DND-41 (cell line): Measurements from ENCODE around the gene DDX31.

Source experiments
- ATAC-seq: fragments of 200-7000 bp; cut with Tn5 transposase; 3 replicates; pipeline ENCODE4 v1.9.1; 2021; ENCODE audit warnings: low read depth; ENCODE audit not compliant: insufficient read depth
- DNase-seq: peaks from one replicate; pipeline ENCODE4 v3.0.0-alpha.2; 2020
- H2AFZ ChIP-seq: 2 replicates; pipeline ENCODE4 v1.6.0; 2012; ENCODE audit warnings: low read depth, low read length
- H3K27ac ChIP-seq: 2 replicates; pipeline ENCODE4 v1.5.1; 2012; ENCODE audit warnings: low read length, inconsistent platforms
- H3K27me3 ChIP-seq: fragments of 200-600 bp; sonication (generic); 2 replicates; pipeline ENCODE4 v1.6.0; 2012; ENCODE audit warnings: low read length, mild to moderate bottlenecking, inconsistent platforms; ENCODE audit not compliant: insufficient read depth, poor library complexity
- H3K36me3 ChIP-seq: 2 replicates; pipeline ENCODE4 v1.5.1; 2012; ENCODE audit warnings: low read length, inconsistent platforms; ENCODE audit not compliant: insufficient read depth
- H3K4me1 ChIP-seq: 2 replicates; pipeline ENCODE4 v1.5.1; 2012; ENCODE audit warnings: mild to moderate bottlenecking, low read length; ENCODE audit not compliant: insufficient read depth
- H3K4me2 ChIP-seq: 2 replicates; pipeline ENCODE4 v1.6.0; 2012; ENCODE audit warnings: mild to moderate bottlenecking, moderate library complexity, low read length, inconsistent platforms; ENCODE audit not compliant: insufficient read depth
- H3K4me3 ChIP-seq, 2 experiments: fragments of 200-600 bp in 1 of 2; shearing (Covaris generic) in 1 of 2; 2 replicates each; pipeline ENCODE4 v1.5.1; 2012 to 2016; ENCODE audit warnings: inconsistent platforms in 2 of 2, low read length in 2 of 2, mild to moderate bottlenecking in 2 of 2, low read depth in 1 of 2, moderate library complexity in 1 of 2
- H3K79me2 ChIP-seq: 2 replicates; pipeline ENCODE4 v1.6.0; 2012; ENCODE audit warnings: low read length, inconsistent platforms; ENCODE audit not compliant: insufficient read depth
- H3K9ac ChIP-seq: 2 replicates; pipeline ENCODE4 v1.6.0; 2012; ENCODE audit warnings: low read depth, mild to moderate bottlenecking, inconsistent platforms, low read length, moderate library complexity
- H3K9me3 ChIP-seq: 2 replicates; pipeline ENCODE4 v1.5.1; 2012; ENCODE audit warnings: low read length, moderate library complexity, mild to moderate bottlenecking, inconsistent platforms; ENCODE audit not compliant: insufficient read depth, severe bottlenecking
- H4K20me1 ChIP-seq: 2 replicates; pipeline ENCODE4 v1.6.0; 2012; ENCODE audit warnings: low read length; ENCODE audit not compliant: insufficient read depth
- EZH2 ChIP-seq: IDR thresholded peaks from 3 replicates; pipeline ENCODE4 v1.6.1; 2012; ENCODE audit warnings: borderline replicate concordance, low read depth, mild to moderate bottlenecking, moderate library complexity, low read length, inconsistent platforms; ENCODE audit not compliant: severe bottlenecking
- TF ChIP-seq, protein P1 (sequence below): IDR thresholded peaks from 2 replicates; pipeline ENCODE4 v1.5.1; 2012; ENCODE audit warnings: borderline replicate concordance, low read length, moderate library complexity, mild to moderate bottlenecking; ENCODE audit not compliant: poor library complexity, severe bottlenecking; ENCODE audit errors: extremely low read depth

The DDX31 gene

DNA sequence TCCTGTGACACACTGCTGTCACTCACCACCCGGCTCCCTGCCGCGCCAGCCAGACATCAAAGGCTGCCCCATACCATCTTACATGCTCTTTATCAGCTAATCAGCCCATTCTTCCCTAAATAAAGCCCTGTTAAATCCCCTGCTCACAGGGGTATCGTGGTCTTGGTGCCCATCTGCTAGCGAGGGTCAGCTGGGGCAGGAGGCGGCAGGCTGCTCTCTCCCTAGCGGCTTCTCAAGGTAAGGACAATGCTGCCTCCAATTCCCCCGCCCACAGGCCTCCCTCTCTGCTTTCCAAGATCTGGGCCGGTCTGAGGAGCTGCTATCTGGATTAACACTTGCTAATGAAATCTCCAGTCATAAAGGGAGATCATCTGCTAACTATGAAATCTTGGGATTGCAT is 60.6 kb downstream of the DDX31 start:
- Histone ChIP-seq H3K79me2 (no peaks in the 10 kb centered on the region), H3K27ac (no peak overlapping the region), H3K4me3 (no peak overlapping the region), H4K20me1 (no peaks in the 10 kb centered on the region), H3K4me1 (no peaks in the 10 kb centered on the region), H3K36me3 (peaks cover 75% of the 10 kb centered on the region), H3K9ac (no peak overlapping the region), H3K4me2 (no peak overlapping the region), H3K9me3 (no peaks in the 10 kb centered on the region), H3K27me3 (no peaks in the 10 kb centered on the region), H2AFZ (no peak overlapping the region)
- no peak for ATAC-seq
- TF ChIP-seq, protein P1, sequence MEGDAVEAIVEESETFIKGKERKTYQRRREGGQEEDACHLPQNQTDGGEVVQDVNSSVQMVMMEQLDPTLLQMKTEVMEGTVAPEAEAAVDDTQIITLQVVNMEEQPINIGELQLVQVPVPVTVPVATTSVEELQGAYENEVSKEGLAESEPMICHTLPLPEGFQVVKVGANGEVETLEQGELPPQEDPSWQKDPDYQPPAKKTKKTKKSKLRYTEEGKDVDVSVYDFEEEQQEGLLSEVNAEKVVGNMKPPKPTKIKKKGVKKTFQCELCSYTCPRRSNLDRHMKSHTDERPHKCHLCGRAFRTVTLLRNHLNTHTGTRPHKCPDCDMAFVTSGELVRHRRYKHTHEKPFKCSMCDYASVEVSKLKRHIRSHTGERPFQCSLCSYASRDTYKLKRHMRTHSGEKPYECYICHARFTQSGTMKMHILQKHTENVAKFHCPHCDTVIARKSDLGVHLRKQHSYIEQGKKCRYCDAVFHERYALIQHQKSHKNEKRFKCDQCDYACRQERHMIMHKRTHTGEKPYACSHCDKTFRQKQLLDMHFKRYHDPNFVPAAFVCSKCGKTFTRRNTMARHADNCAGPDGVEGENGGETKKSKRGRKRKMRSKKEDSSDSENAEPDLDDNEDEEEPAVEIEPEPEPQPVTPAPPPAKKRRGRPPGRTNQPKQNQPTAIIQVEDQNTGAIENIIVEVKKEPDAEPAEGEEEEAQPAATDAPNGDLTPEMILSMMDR = no peak
- TF ChIP-seq EZH2 = no peak
- DNase-seq = no peak

DNA sequence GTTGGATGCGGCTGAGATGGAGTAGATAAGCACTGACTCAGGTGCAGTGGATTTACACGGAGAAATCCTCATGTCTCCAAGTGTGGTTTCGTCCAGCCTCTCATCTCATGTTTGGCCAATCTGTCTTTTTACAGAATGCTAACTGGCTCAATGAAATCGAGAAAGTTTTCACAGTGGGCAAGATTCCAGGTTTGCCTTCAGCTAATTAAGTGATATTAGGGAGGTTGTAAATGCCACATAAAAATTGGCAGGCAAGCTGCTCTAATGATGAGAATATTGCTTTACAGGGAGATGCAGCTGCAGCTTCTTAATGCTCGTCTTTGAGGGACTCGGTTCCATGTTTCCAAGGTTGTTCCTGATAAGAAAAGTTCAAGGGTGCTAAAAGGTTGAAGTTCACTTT is 63.7 kb downstream of the DDX31 start:
- no peak overlapping the region for H3K27ac ChIP-seq
- peaks cover 78% of the 10 kb centered on the region for H3K36me3 ChIP-seq
- no peaks in the 10 kb centered on the region for H3K27me3 ChIP-seq
- H3K4me3 ChIP-seq = no peak overlapping the region
- ATAC-seq (no peak), DNase-seq (no peak)
- H3K4me2 ChIP-seq = no peak overlapping the region
- H3K9me3 ChIP-seq = no peaks in the 10 kb centered on the region
- no peaks in the 10 kb centered on the region for H3K79me2 ChIP-seq
- peaks cover 9% of the 10 kb centered on the region for H4K20me1 ChIP-seq
- H3K4me1 ChIP-seq = no peaks in the 10 kb centered on the region
- H2AFZ ChIP-seq = no peak overlapping the region
- no peak overlapping the region for H3K9ac ChIP-seq
- TF ChIP-seq, protein P1 = no peak
- no peak for TF ChIP-seq EZH2

DNA sequence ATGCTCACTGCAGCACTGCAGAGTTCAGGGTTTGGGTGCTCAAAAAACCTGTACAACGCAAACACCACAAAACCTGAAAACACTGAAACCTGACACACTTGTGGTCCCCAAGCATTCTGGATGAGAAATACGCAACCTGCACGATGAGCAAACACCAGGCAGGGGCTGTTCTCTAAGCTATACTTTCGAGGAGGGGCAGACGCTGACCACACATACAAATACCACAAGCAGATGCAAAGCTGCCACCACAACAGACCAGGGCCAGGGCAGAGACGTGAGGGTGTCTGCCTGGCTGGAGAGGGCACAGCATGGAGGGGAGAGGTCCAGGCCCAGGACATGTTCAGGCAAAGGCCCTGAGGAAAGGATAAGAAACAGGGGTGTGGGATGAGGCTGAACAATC is 64.4 kb downstream of the DDX31 start:
- H3K27me3 ChIP-seq = no peaks in the 10 kb centered on the region
- peaks cover 9% of the 10 kb centered on the region for H4K20me1 ChIP-seq
- no peak overlapping the region for H3K27ac ChIP-seq
- no peaks in the 10 kb centered on the region for H3K9me3 ChIP-seq
- H3K36me3 ChIP-seq = peaks cover 78% of the 10 kb centered on the region
- no peak overlapping the region for H3K4me3 ChIP-seq
- H3K4me1 ChIP-seq = no peaks in the 10 kb centered on the region
- H2AFZ ChIP-seq = no peak overlapping the region
- no peak overlapping the region for H3K9ac ChIP-seq
- DNase-seq (no peak), ATAC-seq (no peak)
- H3K4me2 ChIP-seq = no peak overlapping the region
- H3K79me2 ChIP-seq = no peaks in the 10 kb centered on the region
- TF ChIP-seq, protein P1 = no peak
- TF ChIP-seq EZH2 = no peak

DNA sequence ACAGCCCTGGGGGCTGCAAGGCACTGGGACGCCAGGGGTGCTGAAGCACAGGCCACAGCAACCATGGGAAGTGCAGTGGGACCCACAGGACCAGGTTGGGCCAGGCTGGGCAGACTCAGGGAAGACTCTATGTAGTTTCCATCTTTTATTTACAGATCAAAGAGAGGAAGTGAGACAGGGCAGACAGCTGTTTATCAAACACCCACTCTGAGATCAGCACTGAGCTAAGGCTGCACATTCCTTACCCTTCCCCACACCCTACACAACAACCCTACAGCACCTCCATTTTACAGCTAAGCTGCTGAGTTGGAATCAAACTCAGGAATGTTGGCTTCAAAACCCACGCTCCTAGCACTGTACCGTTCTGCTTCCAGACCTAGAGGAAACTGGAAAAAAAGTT is 67.6 kb downstream of the DDX31 start:
- H3K27me3 ChIP-seq = no peaks in the 10 kb centered on the region
- H4K20me1 ChIP-seq = peaks cover 18% of the 10 kb centered on the region
- H3K4me1 ChIP-seq = no peaks in the 10 kb centered on the region
- H3K27ac ChIP-seq = no peak overlapping the region
- no peak overlapping the region for H3K4me2 ChIP-seq
- no peak overlapping the region for H3K4me3 ChIP-seq
- TF ChIP-seq, protein P1 = no peak
- no peak for TF ChIP-seq EZH2
- H3K79me2 ChIP-seq = no peaks in the 10 kb centered on the region
- H2AFZ ChIP-seq = no peak overlapping the region
- no peak for DNase-seq
- H3K36me3 ChIP-seq = peaks cover 74% of the 10 kb centered on the region
- no peak overlapping the region for H3K9ac ChIP-seq
- H3K9me3 ChIP-seq = no peaks in the 10 kb centered on the region
- ATAC-seq = no peak
